ENCODE data around the gene LCNL1.

DNA sequence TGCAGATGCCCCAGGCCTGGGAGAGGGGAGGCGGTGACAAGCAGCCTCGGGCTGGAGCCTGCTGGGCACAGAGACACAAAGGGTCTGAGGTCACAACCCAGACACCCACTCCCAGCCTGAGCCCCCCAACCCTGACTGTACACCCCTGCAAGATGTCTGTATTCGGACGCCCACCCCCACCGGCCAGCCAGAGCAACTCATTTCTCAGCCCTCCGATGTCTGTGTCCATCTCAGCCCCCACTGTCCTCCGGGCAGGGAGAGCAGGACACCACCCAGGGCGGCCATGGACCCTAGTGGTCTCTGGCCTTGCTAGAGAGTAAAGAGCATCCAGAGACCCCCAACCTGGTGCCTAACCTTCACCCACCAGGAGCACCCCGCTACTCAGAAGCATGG, 26.9 kb upstream of the LCNL1 start:
- TF ChIP-seq, protein P1, sequence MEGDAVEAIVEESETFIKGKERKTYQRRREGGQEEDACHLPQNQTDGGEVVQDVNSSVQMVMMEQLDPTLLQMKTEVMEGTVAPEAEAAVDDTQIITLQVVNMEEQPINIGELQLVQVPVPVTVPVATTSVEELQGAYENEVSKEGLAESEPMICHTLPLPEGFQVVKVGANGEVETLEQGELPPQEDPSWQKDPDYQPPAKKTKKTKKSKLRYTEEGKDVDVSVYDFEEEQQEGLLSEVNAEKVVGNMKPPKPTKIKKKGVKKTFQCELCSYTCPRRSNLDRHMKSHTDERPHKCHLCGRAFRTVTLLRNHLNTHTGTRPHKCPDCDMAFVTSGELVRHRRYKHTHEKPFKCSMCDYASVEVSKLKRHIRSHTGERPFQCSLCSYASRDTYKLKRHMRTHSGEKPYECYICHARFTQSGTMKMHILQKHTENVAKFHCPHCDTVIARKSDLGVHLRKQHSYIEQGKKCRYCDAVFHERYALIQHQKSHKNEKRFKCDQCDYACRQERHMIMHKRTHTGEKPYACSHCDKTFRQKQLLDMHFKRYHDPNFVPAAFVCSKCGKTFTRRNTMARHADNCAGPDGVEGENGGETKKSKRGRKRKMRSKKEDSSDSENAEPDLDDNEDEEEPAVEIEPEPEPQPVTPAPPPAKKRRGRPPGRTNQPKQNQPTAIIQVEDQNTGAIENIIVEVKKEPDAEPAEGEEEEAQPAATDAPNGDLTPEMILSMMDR (IDR thresholded peaks at IDR 0.05) = no peak
- no peak for TF ChIP-seq POLR2AphosphoS5 (IDR thresholded peaks at IDR 0.05)

Data from sigmoid colon (tissue), 4 donors.